ENCODE data around the gene C16orf82.

C16orf82 gene

GRCh38 chr16:27106305-27106704, 39.6 kb downstream of the C16orf82 start:
- Mint-ChIP-seq H3K4me1 (ENCODE audit: low read depth) (peaks cover 2% of the 10 kb centered on the region), H3K9me3 (no peaks in the 10 kb centered on the region), H3K4me3 (no peak overlapping the region), H3K27ac (no peak overlapping the region), H3K36me3 (ENCODE audit: low read depth) (no peaks in the 10 kb centered on the region), H3K27me3 (peaks cover 3% of the 10 kb centered on the region)
- DNase-seq: no peak

- Mint-ChIP-seq H3K4me1 (ENCODE audit: low read depth) (peaks cover 2% of the 10 kb centered on the region), H3K4me3 (no peak overlapping the region), H3K27ac (no peak overlapping the region), H3K36me3 (ENCODE audit: low read depth) (no peaks in the 10 kb centered on the region), H3K27me3 (peaks cover 3% of the 10 kb centered on the region), H3K9me3 (no peaks in the 10 kb centered on the region)
- no peak for DNase-seq
These were observed 40.5 kb downstream of the C16orf82 start for GRCh38 chr16:27107185-27107592.

- H3K36me3 Mint-ChIP-seq (ENCODE audit: low read depth): no peaks in the 10 kb centered on the region
- no peaks in the 10 kb centered on the region for H3K9me3 Mint-ChIP-seq
- peaks cover under 1% of the 10 kb centered on the region for H3K27me3 Mint-ChIP-seq
- H3K27ac Mint-ChIP-seq: no peak overlapping the region
- H3K4me1 Mint-ChIP-seq (ENCODE audit: low read depth): peaks cover 2% of the 10 kb centered on the region
- H3K4me3 Mint-ChIP-seq: no peak overlapping the region
- DNase-seq: no peak
These were observed 41.5 kb downstream of the C16orf82 start for GRCh38 chr16:27108051-27108770.

GRCh38 chr16:27108826-27109665, 42.3 kb downstream of the C16orf82 start:
- no peaks in the 10 kb centered on the region for H3K27me3 Mint-ChIP-seq
- no peak overlapping the region for H3K27ac Mint-ChIP-seq
- no peaks in the 10 kb centered on the region for H3K9me3 Mint-ChIP-seq
- no peak for DNase-seq
- peaks cover 2% of the 10 kb centered on the region for H3K4me1 Mint-ChIP-seq (ENCODE audit: low read depth)
- H3K36me3 Mint-ChIP-seq (ENCODE audit: low read depth): no peaks in the 10 kb centered on the region
- peak overlapping the region; percentile 58 for H3K4me3 Mint-ChIP-seq

GRCh38 chr16:27109666-27110523, 43.2 kb downstream of the C16orf82 start:
- H3K4me3 Mint-ChIP-seq: peak overlapping the region; percentile 58
- peaks cover 2% of the 10 kb centered on the region for H3K4me1 Mint-ChIP-seq (ENCODE audit: low read depth)
- no peaks in the 10 kb centered on the region for H3K9me3 Mint-ChIP-seq
- H3K27me3 Mint-ChIP-seq: no peaks in the 10 kb centered on the region
- peak; percentile 93 for DNase-seq
- no peaks in the 10 kb centered on the region for H3K36me3 Mint-ChIP-seq (ENCODE audit: low read depth)
- no peak overlapping the region for H3K27ac Mint-ChIP-seq

- no peak for DNase-seq
- Mint-ChIP-seq H3K36me3 (ENCODE audit: low read depth) (no peaks in the 10 kb centered on the region), H3K4me1 (ENCODE audit: low read depth) (peaks cover 2% of the 10 kb centered on the region), H3K9me3 (no peaks in the 10 kb centered on the region), H3K27me3 (no peaks in the 10 kb centered on the region), H3K4me3 (no peak overlapping the region), H3K27ac (no peak overlapping the region)
These were observed 43.8 kb downstream of the C16orf82 start for GRCh38 chr16:27110524-27110896.

GRCh38 chr16:27111486-27111885, 44.8 kb downstream of the C16orf82 start:
- Mint-ChIP-seq H3K36me3 (ENCODE audit: low read depth) (no peaks in the 10 kb centered on the region), H3K4me3 (no peak overlapping the region), H3K27ac (no peak overlapping the region), H3K4me1 (ENCODE audit: low read depth) (peaks cover 2% of the 10 kb centered on the region), H3K9me3 (peaks cover 6% of the 10 kb centered on the region), H3K27me3 (no peaks in the 10 kb centered on the region)
- DNase-seq: no peak

GRCh38 chr16:27112093-27112811, 45.5 kb downstream of the C16orf82 start:
- peaks cover 6% of the 10 kb centered on the region for H3K9me3 Mint-ChIP-seq
- H3K36me3 Mint-ChIP-seq (ENCODE audit: low read depth): no peaks in the 10 kb centered on the region
- peaks cover 2% of the 10 kb centered on the region for H3K4me1 Mint-ChIP-seq (ENCODE audit: low read depth)
- peaks cover 5% of the 10 kb centered on the region for H3K27me3 Mint-ChIP-seq
- H3K4me3 Mint-ChIP-seq: no peak overlapping the region
- H3K27ac Mint-ChIP-seq: no peak overlapping the region
- no peak for DNase-seq

GRCh38 chr16:27113341-27113841, 46.7 kb downstream of the C16orf82 start:
- Mint-ChIP-seq H3K4me1 (ENCODE audit: low read depth) (peaks cover 3% of the 10 kb centered on the region), H3K9me3 (peaks cover 6% of the 10 kb centered on the region), H3K27me3 (peaks cover 5% of the 10 kb centered on the region), H3K4me3 (no peak overlapping the region), H3K36me3 (ENCODE audit: low read depth) (no peaks in the 10 kb centered on the region), H3K27ac (no peak overlapping the region)
- DNase-seq: no peak

GRCh38 chr16:27114006-27114405, 47.3 kb downstream of the C16orf82 start:
- no peak overlapping the region for H3K27ac Mint-ChIP-seq
- no peaks in the 10 kb centered on the region for H3K36me3 Mint-ChIP-seq (ENCODE audit: low read depth)
- no peak for DNase-seq
- H3K4me3 Mint-ChIP-seq: no peak overlapping the region
- peaks cover 10% of the 10 kb centered on the region for H3K27me3 Mint-ChIP-seq
- peaks cover 5% of the 10 kb centered on the region for H3K4me1 Mint-ChIP-seq (ENCODE audit: low read depth)
- peaks cover 6% of the 10 kb centered on the region for H3K9me3 Mint-ChIP-seq

GRCh38 chr16:27118526-27118925, 51.8 kb downstream of the C16orf82 start:
- H3K27me3 Mint-ChIP-seq: peaks cover 13% of the 10 kb centered on the region
- H3K4me3 Mint-ChIP-seq: no peak overlapping the region
- H3K4me1 Mint-ChIP-seq (ENCODE audit: low read depth): peaks cover 3% of the 10 kb centered on the region
- H3K9me3 Mint-ChIP-seq: peaks cover 20% of the 10 kb centered on the region
- DNase-seq: no peak
- H3K36me3 Mint-ChIP-seq (ENCODE audit: low read depth): no peaks in the 10 kb centered on the region
- H3K27ac Mint-ChIP-seq: no peak overlapping the region

Data from activated T-cell treated with anti-CD3 and anti-CD28 coated beads, Interleukin-2, amount 50 U/mL, for 24 hours (primary cell).